ENCODE results near the gene CBX1.

The CBX1 gene

GRCh38 chr17:48101012-48101720, at the start of gene CBX1:
CBX1 (minus strand) TSS chr17:48101478; CDS start chr17:48077004, 24,474 bp downstream.
- peak; percentile 95 for DNase-seq

- no peak for DNase-seq
Observed at GRCh38 chr17:48150597-48151001, 49.3 kb upstream of the CBX1 start.

GRCh38 chr17:48149787-48150463, 48.6 kb upstream of the CBX1 start:
- DNase-seq = no peak

GRCh38 chr17:48148854-48149786, 47.8 kb upstream of the CBX1 start:
- DNase-seq = no peak

- no peak for DNase-seq
Observed at GRCh38 chr17:48148029-48148770, 46.9 kb upstream of the CBX1 start.

GRCh38 chr17:48144976-48145798, 43.9 kb upstream of the CBX1 start:
- DNase-seq = no peak

- no peak for DNase-seq
Observed at GRCh38 chr17:48144231-48144630, 43.0 kb upstream of the CBX1 start.

- no peak for DNase-seq
Observed at GRCh38 chr17:48143629-48144028, 42.4 kb upstream of the CBX1 start.

GRCh38 chr17:48139944-48140343, 38.7 kb upstream of the CBX1 start:
- DNase-seq = no peak

GRCh38 chr17:48137656-48138055, 36.4 kb upstream of the CBX1 start:
- DNase-seq = no peak

- no peak for DNase-seq
Observed at GRCh38 chr17:48134912-48135480, 33.7 kb upstream of the CBX1 start.

GRCh38 chr17:48132385-48132784, 31.1 kb upstream of the CBX1 start:
- no peak for DNase-seq

GRCh38 chr17:48131216-48131824, 30.0 kb upstream of the CBX1 start:
- DNase-seq = peak; percentile 69

- no peak for DNase-seq
Observed at GRCh38 chr17:48129981-48130380, 28.7 kb upstream of the CBX1 start.

GRCh38 chr17:48128400-48128799, 27.1 kb upstream of the CBX1 start:
- DNase-seq = no peak

GRCh38 chr17:48127371-48128051, 26.2 kb upstream of the CBX1 start:
- no peak for DNase-seq

GRCh38 chr17:48126532-48126850, 25.2 kb upstream of the CBX1 start:
- DNase-seq = no peak

- DNase-seq = no peak
Observed at GRCh38 chr17:48125829-48126531, 24.7 kb upstream of the CBX1 start.

- DNase-seq = no peak
Observed at GRCh38 chr17:48123776-48124388, 22.6 kb upstream of the CBX1 start.

Measured in CD4-positive, alpha-beta T cell treated with Interleukin-12 subunit alpha and Interleukin-12 subunit beta, for 1 hour (primary cell).